ENCODE results near the gene SLC8A1. TPM values are rescaled to one million over a fixed set of nuclear protein-coding genes. Genes with fewer than 3 reads are reported as not detected.

Gene SLC8A1
- total RNA-seq, 1 donor from 2014 or later: 9.6 TPM

GRCh38 chr2:40244251-40244650 is 207.6 kb downstream of the SLC8A1 start:
- no peak for TF ChIP-seq EZH2phosphoT487 (IDR thresholded peaks at IDR 0.05)
- TF ChIP-seq, protein P1, sequence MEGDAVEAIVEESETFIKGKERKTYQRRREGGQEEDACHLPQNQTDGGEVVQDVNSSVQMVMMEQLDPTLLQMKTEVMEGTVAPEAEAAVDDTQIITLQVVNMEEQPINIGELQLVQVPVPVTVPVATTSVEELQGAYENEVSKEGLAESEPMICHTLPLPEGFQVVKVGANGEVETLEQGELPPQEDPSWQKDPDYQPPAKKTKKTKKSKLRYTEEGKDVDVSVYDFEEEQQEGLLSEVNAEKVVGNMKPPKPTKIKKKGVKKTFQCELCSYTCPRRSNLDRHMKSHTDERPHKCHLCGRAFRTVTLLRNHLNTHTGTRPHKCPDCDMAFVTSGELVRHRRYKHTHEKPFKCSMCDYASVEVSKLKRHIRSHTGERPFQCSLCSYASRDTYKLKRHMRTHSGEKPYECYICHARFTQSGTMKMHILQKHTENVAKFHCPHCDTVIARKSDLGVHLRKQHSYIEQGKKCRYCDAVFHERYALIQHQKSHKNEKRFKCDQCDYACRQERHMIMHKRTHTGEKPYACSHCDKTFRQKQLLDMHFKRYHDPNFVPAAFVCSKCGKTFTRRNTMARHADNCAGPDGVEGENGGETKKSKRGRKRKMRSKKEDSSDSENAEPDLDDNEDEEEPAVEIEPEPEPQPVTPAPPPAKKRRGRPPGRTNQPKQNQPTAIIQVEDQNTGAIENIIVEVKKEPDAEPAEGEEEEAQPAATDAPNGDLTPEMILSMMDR (IDR thresholded peaks at IDR 0.05): no peak
- no peak for TF ChIP-seq EZH2 (IDR thresholded peaks at IDR 0.05)
- Histone ChIP-seq H3K27ac (no peak overlapping the region), H3K9ac (no peak overlapping the region)

GRCh38 chr2:40243581-40244187 is 208.2 kb downstream of the SLC8A1 start:
- Histone ChIP-seq H3F3A (ENCODE audit: low read depth) (no peaks in the 10 kb centered on the region), H3K9me3 (ENCODE audit: low read depth) (no peaks in the 10 kb centered on the region), H3K4me3 (no peak overlapping the region), H3K4me2 (no peak overlapping the region), H3K36me3 (no peaks in the 10 kb centered on the region), H3K79me2 (ENCODE audit: low read depth) (no peaks in the 10 kb centered on the region), H4K20me1 (ENCODE audit: low read depth) (no peaks in the 10 kb centered on the region), H3K4me1 (peaks cover 13% of the 10 kb centered on the region), H3K9ac (no peak overlapping the region), H3K27ac (no peak overlapping the region), H2AFZ (replicated peaks) (no peak overlapping the region), H3K27me3 (no peaks in the 10 kb centered on the region)
- TF ChIP-seq EZH2phosphoT487 (IDR thresholded peaks at IDR 0.05): no peak
- TF ChIP-seq, protein P1 (IDR thresholded peaks at IDR 0.05): no peak
- TF ChIP-seq EZH2 (IDR thresholded peaks at IDR 0.05): no peak
- peak overlapping the region; percentile 72 for H3K27ac Mint-ChIP-seq
- no peaks in the 10 kb centered on the region for H3K9me3 Mint-ChIP-seq
- peaks cover 5% of the 10 kb centered on the region for H3K27me3 Mint-ChIP-seq (ENCODE audit: insufficient read depth, low read depth)
- no peak for DNase-seq (ENCODE audit: low spot score)
- H3K4me1 Mint-ChIP-seq: peaks cover 32% of the 10 kb centered on the region
- no peak overlapping the region for H3K4me3 Mint-ChIP-seq
- H3K36me3 Mint-ChIP-seq: no peaks in the 10 kb centered on the region

More at GRCh38 chr2:40244251-40244650, 207.6 kb downstream of the SLC8A1 start:
- Histone ChIP-seq H3K27me3 (no peaks in the 10 kb centered on the region), H3K4me3 (no peak overlapping the region), H4K20me1 (ENCODE audit: low read depth) (no peaks in the 10 kb centered on the region), H2AFZ (replicated peaks) (no peak overlapping the region), H3K36me3 (no peaks in the 10 kb centered on the region), H3K9me3 (ENCODE audit: low read depth) (no peaks in the 10 kb centered on the region), H3K4me2 (no peak overlapping the region), H3K79me2 (ENCODE audit: low read depth) (no peaks in the 10 kb centered on the region), H3F3A (ENCODE audit: low read depth) (no peaks in the 10 kb centered on the region), H3K4me1 (peaks cover 13% of the 10 kb centered on the region)
- no peak overlapping the region for H3K27ac Mint-ChIP-seq
- H3K4me1 Mint-ChIP-seq: peaks cover 32% of the 10 kb centered on the region
- H3K4me3 Mint-ChIP-seq: no peak overlapping the region
- no peaks in the 10 kb centered on the region for H3K36me3 Mint-ChIP-seq
- peaks cover 5% of the 10 kb centered on the region for H3K27me3 Mint-ChIP-seq (ENCODE audit: insufficient read depth, low read depth)
- no peak for DNase-seq (ENCODE audit: low spot score)
- H3K9me3 Mint-ChIP-seq: no peaks in the 10 kb centered on the region

GRCh38 chr2:40242315-40242714 is 209.6 kb downstream of the SLC8A1 start:
- Mint-ChIP-seq H3K27me3 (ENCODE audit: insufficient read depth, low read depth) (peaks cover 5% of the 10 kb centered on the region), H3K9me3 (peaks cover 2% of the 10 kb centered on the region), H3K36me3 (peaks cover 2% of the 10 kb centered on the region), H3K4me3 (peak overlapping the region; percentile 10), H3K27ac (peak overlapping the region; percentile 50), H3K4me1 (peaks cover 32% of the 10 kb centered on the region)
- peak; percentile 70 for DNase-seq (ENCODE audit: low spot score)
- H3K9ac ChIP-seq: no peak overlapping the region
- TF ChIP-seq EZH2 (IDR thresholded peaks at IDR 0.05) (no peak), EZH2phosphoT487 (IDR thresholded peaks at IDR 0.05) (no peak)
- TF ChIP-seq, protein P1 (IDR thresholded peaks at IDR 0.05): no peak
- H3K4me3 ChIP-seq: no peak overlapping the region
- H3K36me3 ChIP-seq: no peaks in the 10 kb centered on the region
- H3K27ac ChIP-seq: no peak overlapping the region
- peak overlapping the region; percentile 52 for H3K4me2 ChIP-seq
- no peaks in the 10 kb centered on the region for H3K79me2 ChIP-seq (ENCODE audit: low read depth)
- no peaks in the 10 kb centered on the region for H3K9me3 ChIP-seq (ENCODE audit: low read depth)
- H2AFZ ChIP-seq (replicated peaks): no peak overlapping the region
- no peaks in the 10 kb centered on the region for H3K27me3 ChIP-seq
- H4K20me1 ChIP-seq (ENCODE audit: low read depth): no peaks in the 10 kb centered on the region
- H3F3A ChIP-seq (ENCODE audit: low read depth): no peaks in the 10 kb centered on the region
- peaks cover 13% of the 10 kb centered on the region for H3K4me1 ChIP-seq

Measured in neural progenitor cell (in vitro differentiated cells).